GM12873 (cell line): ENCODE data around the gene DLL1.

ENCODE experiments used
- TF ChIP-seq, protein P1 (sequence below): IDR thresholded peaks from 2 replicates; pipeline ENCODE4 v1.5.1; 2012; ENCODE audit warnings: low read depth, mild to moderate bottlenecking, moderate library complexity, low read length, control low read depth; ENCODE audit not compliant: insufficient read depth; ENCODE audit errors: missing control alignments

The DLL1 gene

DNA sequence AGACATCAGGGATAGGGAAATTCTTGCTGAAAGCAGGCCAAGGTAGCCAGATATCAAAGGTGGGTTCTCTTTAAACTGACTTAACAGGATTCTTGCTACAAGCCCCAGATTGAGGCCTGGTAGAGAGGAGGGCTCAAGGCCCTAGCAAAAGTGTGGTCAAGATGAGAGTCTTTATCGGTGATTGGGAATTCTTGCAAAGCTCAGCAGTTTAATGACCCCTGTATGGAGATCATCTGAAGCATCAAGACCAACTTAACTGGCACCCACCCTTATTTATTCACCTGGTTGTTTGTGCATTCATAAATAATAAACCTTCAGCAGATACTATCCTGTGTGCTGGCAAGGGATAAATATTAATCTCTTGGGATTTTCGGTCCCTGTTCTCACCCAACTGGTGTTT, 22.0 kb upstream of the DLL1 start:
- TF ChIP-seq, protein P1, sequence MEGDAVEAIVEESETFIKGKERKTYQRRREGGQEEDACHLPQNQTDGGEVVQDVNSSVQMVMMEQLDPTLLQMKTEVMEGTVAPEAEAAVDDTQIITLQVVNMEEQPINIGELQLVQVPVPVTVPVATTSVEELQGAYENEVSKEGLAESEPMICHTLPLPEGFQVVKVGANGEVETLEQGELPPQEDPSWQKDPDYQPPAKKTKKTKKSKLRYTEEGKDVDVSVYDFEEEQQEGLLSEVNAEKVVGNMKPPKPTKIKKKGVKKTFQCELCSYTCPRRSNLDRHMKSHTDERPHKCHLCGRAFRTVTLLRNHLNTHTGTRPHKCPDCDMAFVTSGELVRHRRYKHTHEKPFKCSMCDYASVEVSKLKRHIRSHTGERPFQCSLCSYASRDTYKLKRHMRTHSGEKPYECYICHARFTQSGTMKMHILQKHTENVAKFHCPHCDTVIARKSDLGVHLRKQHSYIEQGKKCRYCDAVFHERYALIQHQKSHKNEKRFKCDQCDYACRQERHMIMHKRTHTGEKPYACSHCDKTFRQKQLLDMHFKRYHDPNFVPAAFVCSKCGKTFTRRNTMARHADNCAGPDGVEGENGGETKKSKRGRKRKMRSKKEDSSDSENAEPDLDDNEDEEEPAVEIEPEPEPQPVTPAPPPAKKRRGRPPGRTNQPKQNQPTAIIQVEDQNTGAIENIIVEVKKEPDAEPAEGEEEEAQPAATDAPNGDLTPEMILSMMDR, result no peak

GRCh38 chr6:170311696-170312095, 20.8 kb upstream of the DLL1 start:
- TF ChIP-seq, protein P1, result no peak

- TF ChIP-seq, protein P1, result no peak
Observed at GRCh38 chr6:170308761-170309160, 17.9 kb upstream of the DLL1 start.

DNA sequence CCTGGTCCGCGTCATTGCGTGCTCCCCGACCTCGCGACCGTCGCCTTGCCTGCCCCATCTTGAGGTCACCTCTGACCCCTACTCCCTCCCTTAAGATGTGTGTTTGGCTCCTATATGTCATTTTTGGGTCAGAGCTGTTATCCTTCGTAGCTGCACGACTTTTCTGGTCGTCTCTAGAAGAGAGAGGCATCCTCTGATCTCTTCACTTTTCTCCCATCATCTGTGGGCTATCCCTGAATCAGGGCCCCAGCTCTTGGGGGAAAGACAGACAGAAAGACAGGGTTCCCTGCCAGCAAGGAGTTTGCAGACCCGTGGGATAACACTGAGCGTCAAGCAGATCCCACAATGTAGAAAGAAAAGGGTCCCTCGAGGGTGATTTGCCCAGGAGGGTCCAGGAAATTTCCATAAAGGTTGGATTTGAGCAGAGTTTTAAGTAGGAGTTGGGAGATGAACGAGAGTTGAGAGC, 16.2 kb upstream of the DLL1 start:
- TF ChIP-seq, protein P1, result no peak

DNA sequence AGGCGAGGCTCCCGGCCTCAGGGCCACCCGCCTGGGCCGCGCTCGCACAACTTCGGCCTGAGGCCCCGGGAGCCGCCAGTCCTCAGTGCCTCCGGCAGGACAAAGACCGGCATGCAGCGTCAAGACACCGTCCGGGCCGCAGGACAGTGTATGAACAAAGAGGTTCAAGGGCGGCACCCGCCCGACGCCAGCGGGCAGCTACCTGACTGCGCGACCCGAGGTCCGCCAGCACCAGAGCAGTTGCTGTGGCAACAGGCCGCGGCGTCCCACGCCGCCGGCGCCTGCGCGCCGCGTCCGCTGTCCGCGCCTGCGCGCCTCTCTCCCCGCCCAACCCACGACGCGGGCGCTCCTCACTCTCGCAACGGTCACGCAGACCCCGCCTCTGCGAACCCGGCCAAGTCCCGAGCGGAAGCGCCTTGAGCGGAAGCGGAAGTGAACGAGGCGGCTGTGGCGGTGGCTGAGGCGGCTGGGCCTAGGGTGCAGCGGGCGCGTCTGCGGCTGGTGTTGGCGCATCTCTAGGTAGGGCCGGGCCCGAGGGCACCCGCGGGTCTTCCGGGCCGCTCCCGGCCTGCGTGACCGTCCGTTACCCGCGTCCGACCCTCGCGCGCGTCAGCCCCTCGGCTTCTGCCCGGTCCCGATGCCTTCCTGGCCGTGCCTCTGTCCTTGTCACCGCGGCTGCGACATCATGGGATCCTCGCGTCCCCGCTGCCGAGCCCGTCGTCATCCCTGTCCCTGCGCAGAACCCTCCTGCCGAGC, 15.6 kb upstream of the DLL1 start, which contains the start of gene FAM120B:
Gene FAM120B (plus strand): TSS at position 435 of the 756 bp plus-strand sequence. CDS start 10,633 bp downstream, outside the sequence.
- TF ChIP-seq, protein P1, result no peak

- TF ChIP-seq, protein P1, result no peak
Observed at GRCh38 chr6:170305805-170306323, 15.0 kb upstream of the DLL1 start.

DNA sequence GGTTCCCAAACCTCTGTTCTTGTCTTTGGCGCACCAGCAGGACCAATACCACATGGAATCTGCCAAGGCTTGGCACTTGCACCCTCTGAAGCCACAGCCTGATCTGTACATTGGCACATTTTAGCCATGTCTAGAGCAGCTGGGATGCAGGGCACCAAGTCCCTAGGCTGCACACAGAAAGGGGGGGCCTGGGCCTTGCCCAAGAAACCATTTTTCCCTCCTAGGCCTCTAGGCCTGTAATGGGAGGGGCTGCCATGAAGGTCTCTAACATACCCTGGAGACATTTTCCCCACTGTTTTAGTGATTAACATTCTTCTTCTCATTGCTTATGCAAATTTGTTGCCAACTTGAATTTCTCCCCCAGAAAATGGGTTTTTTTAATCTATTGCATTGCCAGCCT, 10.3 kb upstream of the DLL1 start:
- TF ChIP-seq, protein P1, result no peak
